ENCODE measurements around the gene FAM228B. TPM values are rescaled to one million over a fixed set of nuclear protein-coding genes. Genes with fewer than 3 reads are reported as not detected.
"Not testable (repeated sequence)": the region's sequence is repeated elsewhere in the genome, so short reads cannot be mapped to it uniquely, and the experiment has no call there.

FAM228B gene
- total RNA-seq, 1 donor from 2014 or later: 29.6 TPM

GRCh38 chr2:24125956-24126355, 2.7 kb downstream of the FAM228B start:
- H3K9me3 ChIP-seq (replicated peaks): no peaks in the 10 kb centered on the region
- DNase-seq: no peak
- H3K36me3 ChIP-seq: no peaks in the 10 kb centered on the region
- no peaks in the 10 kb centered on the region for H3K27me3 ChIP-seq (ENCODE audit: low read depth)
- peaks cover 30% of the 10 kb centered on the region for H3K4me1 ChIP-seq
- TF ChIP-seq, protein P1, sequence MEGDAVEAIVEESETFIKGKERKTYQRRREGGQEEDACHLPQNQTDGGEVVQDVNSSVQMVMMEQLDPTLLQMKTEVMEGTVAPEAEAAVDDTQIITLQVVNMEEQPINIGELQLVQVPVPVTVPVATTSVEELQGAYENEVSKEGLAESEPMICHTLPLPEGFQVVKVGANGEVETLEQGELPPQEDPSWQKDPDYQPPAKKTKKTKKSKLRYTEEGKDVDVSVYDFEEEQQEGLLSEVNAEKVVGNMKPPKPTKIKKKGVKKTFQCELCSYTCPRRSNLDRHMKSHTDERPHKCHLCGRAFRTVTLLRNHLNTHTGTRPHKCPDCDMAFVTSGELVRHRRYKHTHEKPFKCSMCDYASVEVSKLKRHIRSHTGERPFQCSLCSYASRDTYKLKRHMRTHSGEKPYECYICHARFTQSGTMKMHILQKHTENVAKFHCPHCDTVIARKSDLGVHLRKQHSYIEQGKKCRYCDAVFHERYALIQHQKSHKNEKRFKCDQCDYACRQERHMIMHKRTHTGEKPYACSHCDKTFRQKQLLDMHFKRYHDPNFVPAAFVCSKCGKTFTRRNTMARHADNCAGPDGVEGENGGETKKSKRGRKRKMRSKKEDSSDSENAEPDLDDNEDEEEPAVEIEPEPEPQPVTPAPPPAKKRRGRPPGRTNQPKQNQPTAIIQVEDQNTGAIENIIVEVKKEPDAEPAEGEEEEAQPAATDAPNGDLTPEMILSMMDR (IDR thresholded peaks at IDR 0.05; ENCODE audit: borderline replicate concordance): no peak
- no peak overlapping the region for H3K27ac ChIP-seq (replicated peaks)
- intact Hi-C loops (cut with micrococcal nuclease): no loop called here
- no peak overlapping the region for H3K4me3 ChIP-seq

- H3K4me3 ChIP-seq: no peak overlapping the region
- TF ChIP-seq, protein P1 (IDR thresholded peaks at IDR 0.05; ENCODE audit: borderline replicate concordance): no peak
- intact Hi-C loops (cut with micrococcal nuclease): no loop called here
- H3K4me1 ChIP-seq: peaks cover 10% of the 10 kb centered on the region
- no peak for DNase-seq
- H3K27ac ChIP-seq (replicated peaks): no peak overlapping the region
- H3K36me3 ChIP-seq: peaks cover 6% of the 10 kb centered on the region
- H3K9me3 ChIP-seq (replicated peaks): peaks cover 9% of the 10 kb centered on the region
- no peaks in the 10 kb centered on the region for H3K27me3 ChIP-seq (ENCODE audit: low read depth)
Observed at GRCh38 chr2:24132543-24132942, 9.3 kb downstream of the FAM228B start.

DNA sequence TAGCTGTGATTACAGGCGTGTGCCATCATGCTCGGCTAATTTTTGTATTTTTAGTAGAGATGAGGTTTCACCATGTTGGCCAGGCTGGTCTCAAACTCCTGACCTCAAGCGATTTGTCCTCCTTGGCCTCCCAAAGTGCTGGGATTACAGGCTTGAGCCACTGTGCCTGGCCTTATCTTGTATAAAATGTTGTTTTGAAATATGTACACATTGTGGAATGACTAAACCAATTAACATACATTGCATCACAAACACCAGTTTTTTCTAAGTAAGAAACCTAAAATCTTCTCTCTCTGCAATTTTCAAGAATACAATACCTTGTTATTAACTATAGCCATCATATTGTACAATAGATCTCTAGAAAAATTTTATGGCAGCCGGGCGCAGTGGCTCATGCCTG, 17.0 kb downstream of the FAM228B start:
- H3K36me3 ChIP-seq: peaks cover 41% of the 10 kb centered on the region
- H3K4me3 ChIP-seq; H3K4me1 ChIP-seq; H3K9me3 ChIP-seq (replicated peaks); intact Hi-C loops (cut with micrococcal nuclease); DNase-seq; H3K27ac ChIP-seq (replicated peaks); H3K27me3 ChIP-seq (ENCODE audit: low read depth): not testable (repeated sequence)

- H3K36me3 ChIP-seq: peaks cover 73% of the 10 kb centered on the region
- H3K27me3 ChIP-seq (ENCODE audit: low read depth): no peaks in the 10 kb centered on the region
- no peak for DNase-seq
- H3K4me3 ChIP-seq: no peak overlapping the region
- intact Hi-C loops (cut with micrococcal nuclease): no loop called here
- no peaks in the 10 kb centered on the region for H3K4me1 ChIP-seq
- TF ChIP-seq, protein P1 (IDR thresholded peaks at IDR 0.05; ENCODE audit: borderline replicate concordance): no peak
- peaks cover 19% of the 10 kb centered on the region for H3K9me3 ChIP-seq (replicated peaks)
- no peak overlapping the region for H3K27ac ChIP-seq (replicated peaks)
Observed at GRCh38 chr2:24147364-24147763, 24.1 kb downstream of the FAM228B start.

DNA sequence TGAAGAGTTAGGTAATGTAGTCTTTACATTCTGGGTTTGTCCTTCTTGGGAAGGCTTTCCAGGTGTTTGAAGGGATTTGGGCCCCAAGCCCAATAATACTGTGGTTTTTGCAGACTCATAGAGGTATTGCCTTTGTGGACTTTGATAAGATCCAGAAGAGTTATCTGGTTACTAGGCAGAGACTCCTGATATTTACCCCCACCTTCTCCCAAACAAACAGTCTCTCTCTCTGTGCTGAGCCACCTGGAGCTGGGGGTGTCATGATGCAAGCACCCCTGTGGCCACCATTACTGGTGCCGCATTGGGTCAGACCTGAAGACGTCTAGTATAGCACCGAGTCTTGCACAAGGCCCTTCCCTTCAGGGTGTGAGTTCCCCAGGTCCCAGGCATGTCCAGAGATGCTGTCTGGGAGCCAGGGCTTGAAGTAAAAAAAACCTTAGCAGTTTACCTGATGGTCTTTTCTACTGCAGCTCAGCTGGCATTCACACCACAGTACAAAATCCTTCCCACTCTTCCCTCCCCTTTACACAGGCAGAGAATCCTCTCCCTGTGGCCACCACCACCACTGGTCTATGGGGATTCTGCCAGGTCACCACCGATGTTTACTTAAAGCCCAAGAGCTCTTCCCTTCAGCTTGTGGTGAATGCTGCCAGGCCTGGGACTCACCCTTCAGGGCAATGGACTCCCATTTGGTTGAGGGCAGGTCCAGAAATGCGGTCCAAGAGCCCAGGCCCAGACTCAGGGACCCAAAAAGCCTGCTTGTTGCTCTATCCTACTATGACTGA, 29.3 kb downstream of the FAM228B start:
- TF ChIP-seq, protein P1 (IDR thresholded peaks at IDR 0.05; ENCODE audit: borderline replicate concordance): no peak
- Histone ChIP-seq H3K4me1 (no peaks in the 10 kb centered on the region), H3K27ac (replicated peaks) (no peak overlapping the region), H3K4me3 (no peak overlapping the region), H3K27me3 (ENCODE audit: low read depth) (no peaks in the 10 kb centered on the region), H3K9me3 (replicated peaks) (peaks cover 8% of the 10 kb centered on the region), H3K36me3 (peaks cover 49% of the 10 kb centered on the region)
- no peak for DNase-seq
- intact Hi-C loops (cut with micrococcal nuclease): no loop called here

DNA sequence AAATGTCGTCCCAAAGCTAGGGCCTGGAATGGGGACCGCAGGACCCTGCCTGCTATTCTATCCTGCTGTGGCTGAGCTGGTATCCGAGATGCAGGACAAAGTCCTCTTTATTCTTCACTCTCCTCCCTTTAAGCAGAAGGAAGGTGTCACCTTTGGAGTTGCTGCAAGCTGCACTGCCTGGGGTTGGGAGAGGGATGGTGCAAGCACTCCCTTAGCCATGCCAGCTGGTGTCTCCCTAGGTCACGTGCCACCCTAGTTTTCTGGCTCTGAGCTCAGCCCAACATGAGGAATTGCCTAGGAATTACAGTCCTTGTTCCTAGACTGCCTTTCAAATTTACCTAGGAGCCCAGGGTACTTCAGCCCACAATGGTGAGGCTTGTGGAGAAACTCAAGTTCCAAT, 30.2 kb downstream of the FAM228B start:
- DNase-seq: no peak
- no peaks in the 10 kb centered on the region for H3K9me3 ChIP-seq (replicated peaks)

More for the DNA sequence above, 30.2 kb downstream of the FAM228B start:
- Histone ChIP-seq H3K27ac (replicated peaks) (no peak overlapping the region), H3K27me3 (ENCODE audit: low read depth) (no peaks in the 10 kb centered on the region), H3K4me1 (no peaks in the 10 kb centered on the region), H3K4me3 (no peak overlapping the region), H3K36me3 (peaks cover 40% of the 10 kb centered on the region)
- TF ChIP-seq, protein P1 (IDR thresholded peaks at IDR 0.05; ENCODE audit: borderline replicate concordance): no peak
- intact Hi-C loops (cut with micrococcal nuclease): no loop called here

Data from left ventricle myocardium inferior (tissue), 1 donor.